WTC11 (cell line): ENCODE data around the gene GHRHR. TPM values are rescaled to one million over a fixed set of nuclear protein-coding genes. Genes with fewer than 3 reads are reported as not detected.

ENCODE experiments used
- ATAC-seq: fragments of 200-7000 bp; cut with Tn5 transposase; 2 replicates; pipeline ENCODE4 v1.10.0; 2021; ENCODE audit warnings: mild to moderate bottlenecking, moderate library complexity
- CTCF ChIA-PET: fragments of 300-600 bp; sonication (Branson Sonifier 250); formaldehyde crosslinking; loops from one replicate; lab custom pipeline; 2021; ENCODE audit warnings: antibody characterized with exemption; lab: Charles Lee
- POLR2A ChIA-PET: fragments of 350-600 bp; sonication (Branson Sonifier 250); formaldehyde crosslinking; loops from one replicate; lab custom pipeline; 2021; ENCODE audit warnings: antibody characterized with exemption; lab: Charles Lee
- DNase-seq: peaks from one replicate; pipeline ENCODE4 v3.0.0; 2021; ENCODE audit warnings: low spot score
- H3K27ac Mint-ChIP-seq: 2 replicates; pipeline ENCODE4 v1.8.0; 2021; ENCODE audit warnings: mixed read lengths
- H3K27me3 Mint-ChIP-seq: 2 replicates; pipeline ENCODE4 v1.8.0; 2021; ENCODE audit warnings: low read depth, mild to moderate bottlenecking, moderate library complexity, mixed read lengths
- H3K36me3 Mint-ChIP-seq: 2 replicates; pipeline ENCODE4 v1.8.0; 2021; ENCODE audit warnings: mixed read lengths
- H3K4me1 Mint-ChIP-seq: 2 replicates; pipeline ENCODE4 v1.8.0; 2022; ENCODE audit warnings: mixed read lengths
- H3K4me3 Mint-ChIP-seq: 2 replicates; pipeline ENCODE4 v1.8.0; 2021; ENCODE audit warnings: mild to moderate bottlenecking, moderate library complexity, mixed read lengths
- H3K9me3 Mint-ChIP-seq: 2 replicates; pipeline ENCODE4 v1.8.0; 2021; ENCODE audit warnings: mixed read lengths
- ATF1 ChIP-seq: sonication (generic); formaldehyde crosslinking; IDR thresholded peaks from 2 replicates; pipeline ENCODE4 v1.8.1; 2023; ENCODE audit warnings: mild to moderate bottlenecking, moderate library complexity, missing genetic modification reagents
- CREB1 ChIP-seq: sonication (generic); formaldehyde crosslinking; IDR thresholded peaks from 2 replicates; pipeline ENCODE4 v1.8.0; 2023; ENCODE audit warnings: mild to moderate bottlenecking, missing genetic modification reagents
- CREM ChIP-seq: sonication (generic); formaldehyde crosslinking; IDR thresholded peaks from 2 replicates; pipeline ENCODE4 v1.8.1; 2022; ENCODE audit warnings: mild to moderate bottlenecking, missing genetic modification reagents, moderate library complexity
- ELF4 ChIP-seq: sonication (generic); formaldehyde crosslinking; IDR thresholded peaks from 2 replicates; pipeline ENCODE4 v1.8.1; 2022; ENCODE audit warnings: low read depth, mild to moderate bottlenecking, moderate library complexity, missing genetic modification reagents
- GTF2I ChIP-seq: fragments of 250-450 bp; sonication (Bioruptor Pico); conservative IDR thresholded peaks from 2 replicates; pipeline ENCODE4 v1.4.0; 2021; ENCODE audit warnings: mild to moderate bottlenecking
- IRF2 ChIP-seq: sonication (generic); formaldehyde crosslinking; IDR thresholded peaks from 2 replicates; pipeline ENCODE4 v1.8.0; 2022; ENCODE audit warnings: low read depth, missing genetic modification reagents, borderline replicate concordance
- MYBL2 ChIP-seq: sonication (generic); formaldehyde crosslinking; IDR thresholded peaks from 2 replicates; pipeline ENCODE4 v1.8.1; 2023; ENCODE audit warnings: mild to moderate bottlenecking, moderate library complexity, missing genetic modification reagents
- NR1H2 ChIP-seq: sonication (generic); formaldehyde crosslinking; IDR thresholded peaks from 2 replicates; pipeline ENCODE4 v1.9.0; 2021; ENCODE audit warnings: mild to moderate bottlenecking, moderate library complexity, missing genetic modification reagents
- NR2C2 ChIP-seq: sonication (generic); formaldehyde crosslinking; IDR thresholded peaks from 2 replicates; pipeline ENCODE4 v1.8.0; 2022; ENCODE audit warnings: mild to moderate bottlenecking, missing genetic modification reagents
- PRRX2 ChIP-seq: fragments of 250-450 bp; sonication (Bioruptor Pico); IDR thresholded peaks from 2 replicates; pipeline ENCODE4 v1.8.0; 2021; ENCODE audit warnings: mild to moderate bottlenecking
- SMAD3 ChIP-seq: sonication (generic); formaldehyde crosslinking; IDR thresholded peaks from 2 replicates; pipeline ENCODE4 v1.8.0; 2022; ENCODE audit warnings: missing genetic modification reagents, mild to moderate bottlenecking, borderline replicate concordance
- SP1 ChIP-seq: sonication (generic); formaldehyde crosslinking; conservative IDR thresholded peaks from 2 replicates; pipeline ENCODE4 v1.8.1; 2022; ENCODE audit warnings: missing genetic modification reagents
- TEAD1 ChIP-seq: sonication (generic); formaldehyde crosslinking; IDR thresholded peaks from 2 replicates; pipeline ENCODE4 v1.8.0; 2022; ENCODE audit warnings: mild to moderate bottlenecking, missing genetic modification reagents
- TEAD4 ChIP-seq: sonication (generic); formaldehyde crosslinking; IDR thresholded peaks from 2 replicates; pipeline ENCODE4 v1.8.0; 2022; ENCODE audit warnings: mild to moderate bottlenecking, missing genetic modification reagents
- ZBTB21 ChIP-seq: sonication (generic); formaldehyde crosslinking; IDR thresholded peaks from 2 replicates; pipeline ENCODE4 v1.8.1; 2023; ENCODE audit warnings: mild to moderate bottlenecking, missing genetic modification reagents, borderline replicate concordance
- ZNF219 ChIP-seq: sonication (generic); formaldehyde crosslinking; IDR thresholded peaks from 2 replicates; pipeline ENCODE4 v1.8.0; 2023; ENCODE audit warnings: missing genetic modification reagents, mild to moderate bottlenecking, borderline replicate concordance
- ZNF416 ChIP-seq: fragments of 250-450 bp; sonication (Bioruptor Pico); IDR thresholded peaks from 2 replicates; pipeline ENCODE4 v1.9.0; 2021; ENCODE audit warnings: mild to moderate bottlenecking, inconsistent platforms
- total RNA-seq: library from RNA; stranded (reverse); gene quantifications from 3 replicates; pipeline ENCODE4 v1.2.3, GENCODE V29; 2021
- TF ChIP-seq, protein P1 (sequence below): sonication (generic); formaldehyde crosslinking; IDR thresholded peaks from 2 replicates; pipeline ENCODE4 v1.8.0; 2023; ENCODE audit warnings: mild to moderate bottlenecking, missing genetic modification reagents
- TF ChIP-seq, protein P2 (sequence below): sonication (generic); formaldehyde crosslinking; IDR thresholded peaks from 2 replicates; pipeline ENCODE4 v1.8.0; 2023; ENCODE audit warnings: missing genetic modification reagents
- TF ChIP-seq, protein P3 (sequence below): sonication (generic); formaldehyde crosslinking; conservative IDR thresholded peaks from 2 replicates; pipeline ENCODE4 v1.8.1; 2022; ENCODE audit warnings: mild to moderate bottlenecking, missing genetic modification reagents
- TF ChIP-seq, protein P4 (sequence below): sonication (generic); formaldehyde crosslinking; IDR thresholded peaks from 2 replicates; pipeline ENCODE4 v1.8.0; 2022; ENCODE audit warnings: mild to moderate bottlenecking, missing genetic modification reagents
- TF ChIP-seq, protein P5 (sequence below): sonication (generic); formaldehyde crosslinking; IDR thresholded peaks from 2 replicates; pipeline ENCODE4 v1.8.0; 2022; ENCODE audit warnings: missing genetic modification reagents
- TF ChIP-seq, protein P6 (sequence below): fragments of 250-450 bp; sonication (Bioruptor Pico); IDR thresholded peaks from 2 replicates; pipeline ENCODE4 v1.9.0; 2021; ENCODE audit warnings: moderate library complexity, mild to moderate bottlenecking, inconsistent platforms, borderline replicate concordance

GHRHR gene
- total RNA-seq, 1 experiment from 2014 or later, result 5.0 TPM

DNA sequence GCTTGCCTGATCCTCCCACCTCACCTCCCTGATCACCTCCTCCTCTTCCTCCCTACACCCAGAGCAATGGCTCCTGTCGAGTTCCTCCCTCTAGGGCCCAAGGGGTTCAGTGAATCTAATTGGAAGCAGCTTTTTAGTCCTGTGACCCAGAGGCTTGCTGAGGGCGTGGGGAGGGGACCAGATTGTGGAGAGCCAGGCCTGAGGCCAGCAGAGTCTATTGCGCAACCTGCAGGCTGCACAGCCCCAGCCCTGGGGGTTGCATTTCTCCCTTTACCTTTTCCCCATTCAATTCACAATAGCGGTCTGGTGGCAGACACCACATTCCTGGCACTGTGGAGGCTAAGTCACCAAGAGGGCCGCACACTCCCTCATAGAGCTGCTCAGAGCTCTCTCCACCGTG lies 32.5 kb downstream of the GHRHR start:
- no peak for DNase-seq
- Mint-ChIP-seq H3K4me1 (peaks cover 6% of the 10 kb centered on the region), H3K4me3 (no peak overlapping the region), H3K27ac (no peak overlapping the region; the same call in 1 of the 2 replicates), H3K9me3 (peaks cover 9% of the 10 kb centered on the region), H3K36me3 (peaks cover 16% of the 10 kb centered on the region), H3K27me3 (no peaks in the 10 kb centered on the region)
- POLR2A ChIA-PET, result no interaction called here
- CTCF ChIA-PET, result interaction anchor here (4.0 to 4.1 kb wide), 2 partner anchors 13 to 126 kb away, joined by 13 to 17 read pairs; no protein-coding TSS in a partner anchor
- ATAC-seq, result no peak
- TF ChIP-seq, protein P1, sequence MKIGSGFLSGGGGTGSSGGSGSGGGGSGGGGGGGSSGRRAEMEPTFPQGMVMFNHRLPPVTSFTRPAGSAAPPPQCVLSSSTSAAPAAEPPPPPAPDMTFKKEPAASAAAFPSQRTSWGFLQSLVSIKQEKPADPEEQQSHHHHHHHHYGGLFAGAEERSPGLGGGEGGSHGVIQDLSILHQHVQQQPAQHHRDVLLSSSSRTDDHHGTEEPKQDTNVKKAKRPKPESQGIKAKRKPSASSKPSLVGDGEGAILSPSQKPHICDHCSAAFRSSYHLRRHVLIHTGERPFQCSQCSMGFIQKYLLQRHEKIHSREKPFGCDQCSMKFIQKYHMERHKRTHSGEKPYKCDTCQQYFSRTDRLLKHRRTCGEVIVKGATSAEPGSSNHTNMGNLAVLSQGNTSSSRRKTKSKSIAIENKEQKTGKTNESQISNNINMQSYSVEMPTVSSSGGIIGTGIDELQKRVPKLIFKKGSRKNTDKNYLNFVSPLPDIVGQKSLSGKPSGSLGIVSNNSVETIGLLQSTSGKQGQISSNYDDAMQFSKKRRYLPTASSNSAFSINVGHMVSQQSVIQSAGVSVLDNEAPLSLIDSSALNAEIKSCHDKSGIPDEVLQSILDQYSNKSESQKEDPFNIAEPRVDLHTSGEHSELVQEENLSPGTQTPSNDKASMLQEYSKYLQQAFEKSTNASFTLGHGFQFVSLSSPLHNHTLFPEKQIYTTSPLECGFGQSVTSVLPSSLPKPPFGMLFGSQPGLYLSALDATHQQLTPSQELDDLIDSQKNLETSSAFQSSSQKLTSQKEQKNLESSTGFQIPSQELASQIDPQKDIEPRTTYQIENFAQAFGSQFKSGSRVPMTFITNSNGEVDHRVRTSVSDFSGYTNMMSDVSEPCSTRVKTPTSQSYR (CRISPR knock-in tag), result no peak
- TF ChIP-seq MYBL2 (CRISPR knock-in tag) (no peak), IRF2 (no peak), GTF2I (CRISPR knock-in tag) (no peak), ZNF219 (CRISPR knock-in tag) (no peak), ZNF416 (CRISPR knock-in tag) (no peak), TEAD4 (CRISPR knock-in tag) (no peak), CREM (CRISPR knock-in tag) (no peak), ELF4 (CRISPR knock-in tag) (no peak)
- TF ChIP-seq, protein P2, sequence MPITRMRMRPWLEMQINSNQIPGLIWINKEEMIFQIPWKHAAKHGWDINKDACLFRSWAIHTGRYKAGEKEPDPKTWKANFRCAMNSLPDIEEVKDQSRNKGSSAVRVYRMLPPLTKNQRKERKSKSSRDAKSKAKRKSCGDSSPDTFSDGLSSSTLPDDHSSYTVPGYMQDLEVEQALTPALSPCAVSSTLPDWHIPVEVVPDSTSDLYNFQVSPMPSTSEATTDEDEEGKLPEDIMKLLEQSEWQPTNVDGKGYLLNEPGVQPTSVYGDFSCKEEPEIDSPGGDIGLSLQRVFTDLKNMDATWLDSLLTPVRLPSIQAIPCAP (CRISPR knock-in tag), result no peak
- TF ChIP-seq, protein P3, sequence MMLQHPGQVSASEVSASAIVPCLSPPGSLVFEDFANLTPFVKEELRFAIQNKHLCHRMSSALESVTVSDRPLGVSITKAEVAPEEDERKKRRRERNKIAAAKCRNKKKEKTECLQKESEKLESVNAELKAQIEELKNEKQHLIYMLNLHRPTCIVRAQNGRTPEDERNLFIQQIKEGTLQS (CRISPR knock-in tag), result no peak
- TF ChIP-seq, all 79 proteins: peak for 0

DNA sequence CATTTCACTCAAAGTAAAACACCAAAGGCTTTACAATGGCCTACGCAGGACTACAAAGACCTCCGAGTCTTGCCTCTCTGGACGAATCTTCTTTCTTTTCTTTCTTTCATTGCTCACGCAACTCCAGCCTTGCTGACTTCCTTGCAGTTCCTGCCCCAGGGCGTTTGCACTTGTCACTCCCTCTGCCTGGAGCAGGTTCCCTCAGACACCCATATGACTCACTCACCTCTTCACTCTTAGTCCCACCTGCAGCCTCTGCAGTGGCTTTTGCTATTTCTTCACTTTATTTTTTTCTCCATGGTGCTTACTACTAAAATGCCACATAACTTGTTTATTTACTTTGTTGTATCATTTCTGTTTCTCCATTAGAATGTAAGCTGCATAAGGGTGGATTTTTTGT lies 33.1 kb downstream of the GHRHR start:
- H3K36me3 Mint-ChIP-seq, result peaks cover 16% of the 10 kb centered on the region
- H3K27me3 Mint-ChIP-seq, result no peaks in the 10 kb centered on the region
- ChIA-PET POLR2A (no interaction called here), CTCF (interaction anchor here (1.5 to 4.1 kb wide), 3 partner anchors 13 to 138 kb away, joined by 6 to 17 read pairs (median 13); no protein-coding TSS in a partner anchor)
- no peak for DNase-seq
- no peak overlapping the region for H3K4me3 Mint-ChIP-seq
- TF ChIP-seq CREB1 (CRISPR knock-in tag), result no peak
- no peak for TF ChIP-seq NR1H2 (CRISPR knock-in tag)
- no peak for TF ChIP-seq SMAD3 (CRISPR knock-in tag)
- no peak for TF ChIP-seq SP1 (CRISPR knock-in tag)
- TF ChIP-seq, protein P4, sequence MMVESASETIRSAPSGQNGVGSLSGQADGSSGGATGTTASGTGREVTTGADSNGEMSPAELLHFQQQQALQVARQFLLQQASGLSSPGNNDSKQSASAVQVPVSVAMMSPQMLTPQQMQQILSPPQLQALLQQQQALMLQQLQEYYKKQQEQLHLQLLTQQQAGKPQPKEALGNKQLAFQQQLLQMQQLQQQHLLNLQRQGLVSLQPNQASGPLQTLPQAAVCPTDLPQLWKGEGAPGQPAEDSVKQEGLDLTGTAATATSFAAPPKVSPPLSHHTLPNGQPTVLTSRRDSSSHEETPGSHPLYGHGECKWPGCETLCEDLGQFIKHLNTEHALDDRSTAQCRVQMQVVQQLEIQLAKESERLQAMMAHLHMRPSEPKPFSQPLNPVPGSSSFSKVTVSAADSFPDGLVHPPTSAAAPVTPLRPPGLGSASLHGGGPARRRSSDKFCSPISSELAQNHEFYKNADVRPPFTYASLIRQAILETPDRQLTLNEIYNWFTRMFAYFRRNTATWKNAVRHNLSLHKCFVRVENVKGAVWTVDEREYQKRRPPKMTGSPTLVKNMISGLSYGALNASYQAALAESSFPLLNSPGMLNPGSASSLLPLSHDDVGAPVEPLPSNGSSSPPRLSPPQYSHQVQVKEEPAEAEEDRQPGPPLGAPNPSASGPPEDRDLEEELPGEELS (CRISPR knock-in tag), result no peak
- TF ChIP-seq ATF1 (CRISPR knock-in tag), result no peak
- TF ChIP-seq TEAD1 (CRISPR knock-in tag), result no peak
- no peak for TF ChIP-seq NR2C2 (CRISPR knock-in tag)
- no peak for TF ChIP-seq ZBTB21 (CRISPR knock-in tag)
- TF ChIP-seq, protein P5, sequence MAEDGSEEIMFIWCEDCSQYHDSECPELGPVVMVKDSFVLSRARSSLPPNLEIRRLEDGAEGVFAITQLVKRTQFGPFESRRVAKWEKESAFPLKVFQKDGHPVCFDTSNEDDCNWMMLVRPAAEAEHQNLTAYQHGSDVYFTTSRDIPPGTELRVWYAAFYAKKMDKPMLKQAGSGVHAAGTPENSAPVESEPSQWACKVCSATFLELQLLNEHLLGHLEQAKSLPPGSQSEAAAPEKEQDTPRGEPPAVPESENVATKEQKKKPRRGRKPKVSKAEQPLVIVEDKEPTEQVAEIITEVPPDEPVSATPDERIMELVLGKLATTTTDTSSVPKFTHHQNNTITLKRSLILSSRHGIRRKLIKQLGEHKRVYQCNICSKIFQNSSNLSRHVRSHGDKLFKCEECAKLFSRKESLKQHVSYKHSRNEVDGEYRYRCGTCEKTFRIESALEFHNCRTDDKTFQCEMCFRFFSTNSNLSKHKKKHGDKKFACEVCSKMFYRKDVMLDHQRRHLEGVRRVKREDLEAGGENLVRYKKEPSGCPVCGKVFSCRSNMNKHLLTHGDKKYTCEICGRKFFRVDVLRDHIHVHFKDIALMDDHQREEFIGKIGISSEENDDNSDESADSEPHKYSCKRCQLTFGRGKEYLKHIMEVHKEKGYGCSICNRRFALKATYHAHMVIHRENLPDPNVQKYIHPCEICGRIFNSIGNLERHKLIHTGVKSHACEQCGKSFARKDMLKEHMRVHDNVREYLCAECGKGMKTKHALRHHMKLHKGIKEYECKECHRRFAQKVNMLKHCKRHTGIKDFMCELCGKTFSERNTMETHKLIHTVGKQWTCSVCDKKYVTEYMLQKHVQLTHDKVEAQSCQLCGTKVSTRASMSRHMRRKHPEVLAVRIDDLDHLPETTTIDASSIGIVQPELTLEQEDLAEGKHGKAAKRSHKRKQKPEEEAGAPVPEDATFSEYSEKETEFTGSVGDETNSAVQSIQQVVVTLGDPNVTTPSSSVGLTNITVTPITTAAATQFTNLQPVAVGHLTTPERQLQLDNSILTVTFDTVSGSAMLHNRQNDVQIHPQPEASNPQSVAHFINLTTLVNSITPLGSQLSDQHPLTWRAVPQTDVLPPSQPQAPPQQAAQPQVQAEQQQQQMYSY (CRISPR knock-in tag), result no peak
- no peak for TF ChIP-seq PRRX2 (CRISPR knock-in tag)
- TF ChIP-seq, protein P6, sequence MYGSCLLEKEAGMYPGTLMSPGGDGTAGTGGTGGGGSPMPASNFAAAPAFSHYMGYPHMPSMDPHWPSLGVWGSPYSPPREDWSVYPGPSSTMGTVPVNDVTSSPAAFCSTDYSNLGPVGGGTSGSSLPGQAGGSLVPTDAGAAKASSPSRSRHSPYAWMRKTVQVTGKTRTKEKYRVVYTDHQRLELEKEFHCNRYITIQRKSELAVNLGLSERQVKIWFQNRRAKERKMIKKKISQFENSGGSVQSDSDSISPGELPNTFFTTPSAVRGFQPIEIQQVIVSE (CRISPR knock-in tag), result no peak
- H3K9me3 Mint-ChIP-seq, result peaks cover 9% of the 10 kb centered on the region
- no peak overlapping the region for H3K27ac Mint-ChIP-seq
- H3K4me1 Mint-ChIP-seq, result peaks cover 6% of the 10 kb centered on the region
- no peak for ATAC-seq
